H1 (cell line): ENCODE measurements around the gene OLA1. TPM values are rescaled to one million over a fixed set of nuclear protein-coding genes. Genes with fewer than 3 reads are reported as not detected.

ENCODE experiments used
- CBX5 ChIP-seq: fragments of 300-800, 300-1000 bp; sonication (generic); IDR thresholded peaks from 2 replicates; pipeline ENCODE4 v1.7.1; 2016; ENCODE audit warnings: antibody characterized with exemption, low read length, low read depth
- KDM5A ChIP-seq: fragments of 200-600 bp; IDR thresholded peaks from 2 replicates; pipeline ENCODE4 v1.7.1; 2012; ENCODE audit warnings: mild to moderate bottlenecking, low read length, inconsistent platforms, mixed read lengths
- polyA plus RNA-seq, 7 experiments: library from polyadenylated mRNA; depleted of rRNA in 3 of 7; stranded (reverse) in 5 of 7; unstranded in 2 of 7; fragments of >200 nt in 5 of 7; fragments of 200-250 nt in 2 of 7; gene quantifications; 1 replicate in 5 of 7; 2 replicates in 1 of 7; 4 replicates in 1 of 7; pipeline versions ENCODE4 v1.2.1 to v1.2.3, GENCODE V29; 2011 to 2013; ENCODE audit warnings: missing spikeins in 2 of 7, mixed read lengths in 2 of 7
- total RNA-seq: library from RNA; stranded (reverse); fragmentation: NEBNext Ultra II Directional; extraction: Animal tissue kit (Norgen Biotek cat#: 25700); gene quantifications from 2 replicates; pipeline ENCODE4 v1.2.1, GENCODE V29; 2021
- TF ChIP-seq, protein P1 (sequence below), 3 experiments: IDR thresholded peaks; 1 replicate in 2 of 3; 2 replicates in 1 of 3; pipeline versions ENCODE4 v1.5.1 to v1.6.1; 2011; ENCODE audit warnings: low read length in 3 of 3, mild to moderate bottlenecking in 3 of 3, inconsistent platforms in 2 of 3, low read depth in 1 of 3, moderate library complexity in 1 of 3; ENCODE audit not compliant: insufficient read depth in 1 of 3; ENCODE audit errors: control extremely low read depth in 1 of 3

The OLA1 gene
- total and polyA plus RNA-seq, 2 of the 8 experiments (the other 6 are each of a cell fraction or from before 2014, with no cell fraction given), result 39.3 to 158 TPM

DNA sequence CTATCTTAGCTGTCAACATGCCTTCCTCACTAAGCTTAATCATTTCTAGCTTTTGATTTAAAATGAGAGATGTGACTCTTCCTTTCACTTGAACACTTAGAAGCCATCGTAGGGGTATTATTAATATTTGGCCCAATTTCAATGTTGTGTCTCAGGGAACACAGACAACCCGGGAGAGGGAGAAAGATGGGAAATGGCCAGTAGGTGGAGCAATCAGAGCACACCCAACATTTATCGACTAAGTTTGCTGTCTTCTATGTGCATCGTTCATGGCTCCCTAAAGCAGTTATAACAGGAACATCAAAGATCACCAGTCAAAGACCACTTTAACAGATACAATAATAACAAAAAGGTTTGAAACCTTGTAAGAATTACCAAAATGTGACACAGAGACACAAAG, 110.2 kb downstream of the OLA1 start (continued):
- TF ChIP-seq, protein P1, sequence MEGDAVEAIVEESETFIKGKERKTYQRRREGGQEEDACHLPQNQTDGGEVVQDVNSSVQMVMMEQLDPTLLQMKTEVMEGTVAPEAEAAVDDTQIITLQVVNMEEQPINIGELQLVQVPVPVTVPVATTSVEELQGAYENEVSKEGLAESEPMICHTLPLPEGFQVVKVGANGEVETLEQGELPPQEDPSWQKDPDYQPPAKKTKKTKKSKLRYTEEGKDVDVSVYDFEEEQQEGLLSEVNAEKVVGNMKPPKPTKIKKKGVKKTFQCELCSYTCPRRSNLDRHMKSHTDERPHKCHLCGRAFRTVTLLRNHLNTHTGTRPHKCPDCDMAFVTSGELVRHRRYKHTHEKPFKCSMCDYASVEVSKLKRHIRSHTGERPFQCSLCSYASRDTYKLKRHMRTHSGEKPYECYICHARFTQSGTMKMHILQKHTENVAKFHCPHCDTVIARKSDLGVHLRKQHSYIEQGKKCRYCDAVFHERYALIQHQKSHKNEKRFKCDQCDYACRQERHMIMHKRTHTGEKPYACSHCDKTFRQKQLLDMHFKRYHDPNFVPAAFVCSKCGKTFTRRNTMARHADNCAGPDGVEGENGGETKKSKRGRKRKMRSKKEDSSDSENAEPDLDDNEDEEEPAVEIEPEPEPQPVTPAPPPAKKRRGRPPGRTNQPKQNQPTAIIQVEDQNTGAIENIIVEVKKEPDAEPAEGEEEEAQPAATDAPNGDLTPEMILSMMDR (IDR thresholded peaks at IDR 0.05; ENCODE audit: control extremely low read depth in 1 of 3, insufficient read depth in 1 of 3, low read depth in 1 of 3, low read length in 3 of 3), result peak in 2 of 3 experiments; percentile 35 to 59; a peak in 3 of 4 replicates
- no peak for TF ChIP-seq KDM5A
- no peak for TF ChIP-seq CBX5
- TF ChIP-seq, all 59 proteins: peak for 2
